ENCODE measurements around the gene HBE1.

DNA sequence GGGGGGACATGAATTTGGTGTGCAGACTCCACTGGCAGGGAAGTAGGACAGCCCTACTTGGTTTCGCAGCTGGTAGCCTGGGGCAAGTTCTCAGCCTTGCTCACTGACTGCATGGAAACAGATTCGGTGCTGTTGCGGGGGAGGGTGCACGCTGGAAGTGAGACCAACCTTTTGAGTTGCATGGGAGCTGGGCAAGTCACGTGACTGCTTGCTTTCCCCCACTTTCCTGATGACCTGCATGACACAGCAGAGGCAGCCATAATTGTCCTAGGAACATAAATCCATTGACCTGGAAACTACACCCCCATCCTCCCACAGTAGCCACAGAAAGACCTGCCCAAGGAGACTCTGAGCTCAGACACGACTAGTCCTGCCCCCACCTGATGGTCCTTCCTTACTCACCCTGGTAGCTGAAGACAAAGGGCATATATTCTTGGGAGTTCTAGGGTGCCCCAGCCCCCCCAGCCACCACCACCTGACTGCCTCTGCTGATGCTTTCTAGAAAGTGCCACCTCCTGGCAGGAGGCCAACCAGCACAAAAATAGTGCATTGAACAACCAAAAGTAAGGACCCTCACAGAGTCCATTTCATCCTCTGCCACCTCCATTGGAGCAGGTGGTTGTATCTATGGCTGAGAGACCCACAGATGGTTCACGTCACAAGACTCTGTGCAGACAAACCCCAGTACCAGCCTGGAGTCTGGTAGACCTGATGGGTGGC is 11.0 kb downstream of the HBE1 start:
- TF ChIP-seq, protein P1, sequence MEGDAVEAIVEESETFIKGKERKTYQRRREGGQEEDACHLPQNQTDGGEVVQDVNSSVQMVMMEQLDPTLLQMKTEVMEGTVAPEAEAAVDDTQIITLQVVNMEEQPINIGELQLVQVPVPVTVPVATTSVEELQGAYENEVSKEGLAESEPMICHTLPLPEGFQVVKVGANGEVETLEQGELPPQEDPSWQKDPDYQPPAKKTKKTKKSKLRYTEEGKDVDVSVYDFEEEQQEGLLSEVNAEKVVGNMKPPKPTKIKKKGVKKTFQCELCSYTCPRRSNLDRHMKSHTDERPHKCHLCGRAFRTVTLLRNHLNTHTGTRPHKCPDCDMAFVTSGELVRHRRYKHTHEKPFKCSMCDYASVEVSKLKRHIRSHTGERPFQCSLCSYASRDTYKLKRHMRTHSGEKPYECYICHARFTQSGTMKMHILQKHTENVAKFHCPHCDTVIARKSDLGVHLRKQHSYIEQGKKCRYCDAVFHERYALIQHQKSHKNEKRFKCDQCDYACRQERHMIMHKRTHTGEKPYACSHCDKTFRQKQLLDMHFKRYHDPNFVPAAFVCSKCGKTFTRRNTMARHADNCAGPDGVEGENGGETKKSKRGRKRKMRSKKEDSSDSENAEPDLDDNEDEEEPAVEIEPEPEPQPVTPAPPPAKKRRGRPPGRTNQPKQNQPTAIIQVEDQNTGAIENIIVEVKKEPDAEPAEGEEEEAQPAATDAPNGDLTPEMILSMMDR (IDR thresholded peaks at IDR 0.05) = no peak
- TF ChIP-seq NRF1 (IDR thresholded peaks at IDR 0.05; ENCODE audit: low read depth, low read length) (no peak), NFIC (IDR thresholded peaks at IDR 0.05; ENCODE audit: borderline replicate concordance) (no peak), EP300 (IDR thresholded peaks at IDR 0.05; ENCODE audit: borderline replicate concordance in 1 of 2, low read depth in 1 of 2, low read length in 1 of 2) (no peak), JUND (IDR thresholded peaks at IDR 0.05) (no peak), GATA2 (CRISPR knock-in tag; IDR thresholded peaks at IDR 0.05) (no peak), SMC3 (IDR thresholded peaks at IDR 0.05; ENCODE audit: low read depth, low read length) (no peak), RXRA (IDR thresholded peaks at IDR 0.05; ENCODE audit: borderline replicate concordance, low read depth) (no peak), EZH2phosphoT487 (IDR thresholded peaks at IDR 0.05; ENCODE audit: borderline replicate concordance, low read depth) (no peak)

Measured in SK-N-SH (cell line).